ENCODE results near the gene KIF26B.
"Not testable (repeated sequence)": the region's sequence is repeated elsewhere in the genome, so short reads cannot be mapped to it uniquely, and the experiment has no call there.

Gene KIF26B

DNA sequence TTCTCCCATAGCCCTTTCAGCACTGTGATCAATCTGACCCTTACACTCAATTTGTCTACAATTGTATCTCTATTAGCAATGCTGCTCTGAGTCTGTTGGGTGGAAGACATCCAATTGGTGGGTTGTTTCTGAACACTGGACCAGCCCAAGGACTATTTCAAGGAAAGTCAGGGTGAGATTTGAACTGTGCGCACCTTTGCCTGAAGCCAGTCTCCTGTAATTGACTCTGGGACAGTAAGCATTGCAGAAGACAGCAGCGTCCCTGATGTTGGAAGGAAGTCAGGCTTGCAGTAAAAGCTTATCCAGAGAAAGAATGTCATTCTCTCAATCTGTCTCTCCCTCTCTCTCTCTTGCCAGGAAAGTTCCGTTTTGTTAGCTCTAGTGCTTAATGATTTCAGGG, 233.9 kb downstream of the KIF26B start:
- no peak for DNase-seq (ENCODE audit: low read depth)

DNA sequence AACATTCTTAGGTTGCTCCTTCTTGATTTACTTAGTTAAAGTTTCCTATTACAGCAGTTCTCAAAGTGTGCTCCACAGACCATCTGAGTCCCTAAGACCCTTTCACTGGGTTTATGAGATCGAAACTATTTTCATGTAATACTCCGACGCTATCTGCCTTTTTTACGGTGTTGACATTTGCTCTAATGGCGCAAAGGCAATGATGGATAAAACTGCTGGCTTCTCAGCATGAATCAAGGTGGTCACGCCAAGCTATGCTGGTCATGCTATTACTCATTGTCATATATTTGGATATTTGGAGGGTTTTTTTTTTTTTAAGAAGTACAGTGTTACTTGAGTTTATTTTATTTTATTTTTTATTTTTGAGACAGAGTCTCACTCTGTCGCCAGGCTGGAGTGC, 235.1 kb downstream of the KIF26B start:
- no peak for DNase-seq (ENCODE audit: low read depth)

DNA sequence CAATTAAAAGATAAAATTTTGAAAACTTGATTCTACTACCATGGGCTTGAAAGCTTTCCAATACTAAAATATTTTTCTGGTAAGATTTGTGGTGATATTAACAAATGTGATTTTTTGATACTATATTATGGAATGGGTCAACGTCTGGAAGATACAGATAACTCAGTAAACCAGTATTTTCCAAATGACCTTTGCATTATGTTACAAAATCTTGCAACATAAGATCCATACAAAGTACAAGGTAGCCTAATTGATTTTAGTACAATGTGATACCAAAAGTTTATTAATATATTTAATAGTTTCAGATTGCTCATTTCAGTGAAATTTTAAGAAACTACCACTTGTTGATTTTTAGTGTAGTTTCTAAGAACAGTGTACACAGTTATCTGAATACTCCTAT, 236.2 kb downstream of the KIF26B start:
- no peak for DNase-seq (ENCODE audit: low read depth)

DNA sequence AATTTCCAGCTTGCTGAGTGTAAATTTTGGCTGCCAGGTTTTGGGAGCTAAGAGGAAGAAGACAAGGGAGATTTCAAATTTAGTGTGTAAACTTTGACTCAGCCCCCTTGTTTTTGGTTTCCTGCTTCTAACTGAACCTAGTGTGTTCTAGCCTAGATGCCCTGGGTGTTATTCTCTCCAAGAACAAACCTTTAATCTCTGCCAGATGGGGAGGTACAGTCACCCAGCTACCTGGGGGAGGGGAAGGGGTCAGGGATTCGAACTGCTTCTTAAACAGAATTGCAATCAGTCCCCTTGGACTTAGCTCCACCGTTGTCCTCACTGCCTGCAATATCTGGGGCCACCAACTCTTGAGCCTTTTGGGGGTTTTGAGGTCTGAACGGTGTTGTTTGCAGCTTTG, 238.9 kb downstream of the KIF26B start:
- DNase-seq (ENCODE audit: low read depth), result no peak

DNA sequence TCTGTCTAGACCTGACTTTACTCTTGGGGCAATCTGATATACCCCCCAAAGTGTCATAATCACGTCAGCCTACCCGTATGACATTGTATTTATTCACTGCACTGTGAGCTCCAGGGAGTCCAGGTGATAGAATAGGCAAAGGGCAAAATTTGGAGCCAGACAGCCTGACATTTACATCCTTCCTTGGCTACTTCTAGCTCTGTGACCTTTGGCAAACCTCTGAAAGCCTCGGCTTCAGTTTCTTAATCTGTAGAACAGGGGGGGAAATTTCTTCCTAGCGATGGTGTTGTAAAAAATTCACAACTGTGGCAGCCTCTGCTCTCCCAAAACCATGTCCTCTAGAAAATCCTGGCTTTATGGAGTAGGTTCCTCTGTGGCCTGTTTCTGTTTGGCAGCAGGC, 240.9 kb downstream of the KIF26B start:
- DNase-seq (ENCODE audit: low read depth), result no peak

DNA sequence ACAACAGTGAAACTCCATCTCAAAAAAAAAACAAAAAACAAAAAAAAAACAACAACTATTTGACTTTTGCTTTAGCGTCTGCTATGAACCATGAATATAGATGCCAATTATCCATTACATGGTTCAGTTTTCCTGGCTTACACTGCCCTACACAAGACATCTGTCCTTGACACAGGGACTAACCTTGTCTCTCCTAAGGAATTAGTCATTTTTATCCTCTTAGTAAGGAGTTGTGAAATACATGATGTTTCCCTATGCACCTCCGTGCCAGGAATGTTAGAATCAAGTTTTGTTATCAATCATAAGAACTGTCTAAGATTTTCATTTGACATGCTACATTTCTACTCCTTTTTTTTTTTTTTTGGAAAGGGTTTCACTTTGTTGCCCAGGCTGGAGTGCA, 241.8 kb downstream of the KIF26B start:
- no peak for DNase-seq (ENCODE audit: low read depth)

DNA sequence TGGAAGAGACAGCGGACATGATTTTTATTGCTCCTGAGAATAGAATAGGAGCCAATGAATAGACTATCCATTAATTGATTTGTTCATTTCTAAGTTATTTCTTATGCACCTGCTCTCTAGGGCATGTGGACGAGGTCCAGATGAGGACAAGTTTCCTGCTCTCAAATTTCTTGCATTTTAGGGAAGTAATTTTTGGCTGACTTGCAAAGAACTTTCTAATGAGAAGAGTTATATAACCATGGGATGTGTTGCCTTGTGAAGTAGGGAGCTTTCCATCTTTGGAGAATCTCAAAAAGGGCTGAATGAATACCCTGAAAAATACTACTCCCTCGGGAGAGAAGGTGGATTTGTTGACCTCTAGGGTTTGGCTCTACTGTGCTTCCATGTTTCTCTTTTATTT, 243.0 kb downstream of the KIF26B start:
- no peak for DNase-seq (ENCODE audit: low read depth)

DNA sequence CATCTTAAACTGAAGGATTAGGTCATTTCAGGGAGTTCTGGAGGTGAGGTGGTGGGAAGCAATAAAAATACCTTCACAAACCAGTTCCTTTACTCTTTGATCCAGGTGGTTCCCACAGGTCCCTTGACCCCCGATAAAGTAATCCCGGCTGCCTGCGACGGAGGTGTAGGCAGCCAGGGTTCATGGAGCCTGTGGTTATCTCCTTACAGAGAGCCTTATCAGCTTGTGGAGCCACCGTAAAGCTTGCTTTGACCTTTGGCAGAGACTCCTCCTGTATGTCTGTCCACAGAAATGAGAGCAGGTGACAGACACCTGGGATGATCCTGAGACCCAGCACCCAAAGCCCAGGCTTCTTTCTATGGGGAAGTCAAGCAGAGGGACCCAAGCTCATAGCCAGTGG, 243.4 kb downstream of the KIF26B start:
- no peak for DNase-seq (ENCODE audit: low read depth)

DNA sequence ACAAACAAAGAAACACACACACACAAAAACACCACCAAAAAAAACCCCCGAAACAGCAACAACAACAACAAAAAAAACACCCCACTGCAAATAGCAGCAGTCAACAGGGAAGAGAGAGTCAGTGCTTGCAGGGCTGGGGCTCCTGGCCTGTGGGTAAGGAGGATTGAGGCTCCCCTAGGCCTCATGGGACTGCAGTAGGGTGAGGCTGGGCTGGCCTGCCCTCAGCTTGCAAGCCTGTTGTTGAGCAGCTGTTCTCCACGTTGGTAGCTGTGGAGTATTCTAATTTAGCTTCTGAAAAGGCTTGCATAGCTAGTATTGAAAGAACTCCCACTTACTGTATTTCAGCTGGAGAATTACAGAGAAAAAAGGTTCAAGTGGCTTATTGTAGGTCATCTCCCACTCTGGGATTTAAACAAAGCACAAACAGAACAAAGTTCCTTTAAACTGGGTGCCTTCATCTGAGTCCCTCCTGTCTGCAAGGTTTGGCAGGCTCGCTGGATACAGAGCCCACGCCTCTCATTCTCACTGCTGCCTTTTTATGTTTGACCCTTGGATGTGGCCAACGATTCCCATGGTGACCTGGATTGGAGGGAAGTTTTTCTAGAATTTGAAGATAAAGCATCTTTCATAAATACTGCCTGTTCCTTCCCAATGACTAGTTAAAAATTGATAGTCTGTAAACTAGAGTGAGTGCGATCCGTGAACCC, 247.2 kb downstream of the KIF26B start:
- no peak for DNase-seq (ENCODE audit: low read depth)

DNA sequence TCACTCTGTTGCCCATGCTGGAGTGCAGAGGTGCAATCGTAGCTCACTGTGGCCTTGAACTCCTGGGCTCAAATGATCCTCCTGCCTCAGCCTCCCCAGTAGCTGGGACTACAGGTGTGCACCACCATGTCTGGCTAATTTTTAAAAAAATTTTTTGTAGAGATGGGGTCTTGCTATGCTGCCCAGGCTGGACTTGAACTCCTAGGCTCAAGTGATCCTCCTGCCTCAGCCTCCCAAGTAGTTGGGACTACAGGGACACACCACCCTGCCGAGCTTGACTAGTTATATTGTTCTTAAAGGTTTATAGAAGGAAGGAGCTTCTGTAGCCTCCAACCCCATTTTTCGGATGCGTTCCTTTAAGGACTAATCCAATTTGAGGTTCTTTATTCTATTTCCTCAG, 248.2 kb downstream of the KIF26B start:
- not testable (repeated sequence) for DNase-seq (ENCODE audit: low read depth)

DNA sequence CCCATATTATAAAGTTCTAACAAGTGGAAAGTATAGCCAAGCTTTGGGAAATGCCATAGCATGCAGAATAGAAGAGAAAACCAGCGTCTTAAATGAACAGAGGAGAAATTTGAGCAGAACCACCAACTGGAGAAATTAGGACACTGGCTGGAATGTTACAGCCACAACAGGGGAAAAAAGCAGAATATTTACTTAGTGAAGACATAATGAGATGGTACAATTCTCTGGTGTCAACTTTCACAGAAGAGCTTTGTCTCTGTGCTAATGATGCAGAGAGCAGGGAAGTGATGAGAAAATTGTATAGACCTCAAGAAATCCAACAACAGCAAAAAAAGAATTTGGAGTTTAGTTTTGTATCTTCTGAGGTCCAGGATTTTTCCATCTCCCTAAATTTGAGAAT, 249.7 kb downstream of the KIF26B start:
- no peak for DNase-seq (ENCODE audit: low read depth)

DNA sequence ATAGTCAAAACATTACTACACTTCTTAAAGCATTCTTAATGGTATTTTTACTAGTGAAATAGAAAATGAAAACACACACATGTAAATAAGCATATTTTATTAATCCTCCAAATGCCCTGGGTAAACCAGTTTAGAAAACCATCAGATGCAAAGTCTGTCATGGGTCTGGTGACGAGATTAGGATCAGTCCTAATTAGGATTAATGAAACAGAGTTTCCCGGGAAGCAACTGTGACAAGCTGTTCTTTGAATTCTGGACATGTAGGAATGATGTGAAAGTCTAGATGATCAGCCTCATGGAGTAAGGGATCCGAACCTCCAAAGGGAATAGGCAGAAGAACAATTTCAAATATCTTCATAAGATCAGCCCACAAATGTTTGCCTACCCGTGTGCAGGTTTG, 250.2 kb downstream of the KIF26B start:
- DNase-seq (ENCODE audit: low read depth), result no peak

DNA sequence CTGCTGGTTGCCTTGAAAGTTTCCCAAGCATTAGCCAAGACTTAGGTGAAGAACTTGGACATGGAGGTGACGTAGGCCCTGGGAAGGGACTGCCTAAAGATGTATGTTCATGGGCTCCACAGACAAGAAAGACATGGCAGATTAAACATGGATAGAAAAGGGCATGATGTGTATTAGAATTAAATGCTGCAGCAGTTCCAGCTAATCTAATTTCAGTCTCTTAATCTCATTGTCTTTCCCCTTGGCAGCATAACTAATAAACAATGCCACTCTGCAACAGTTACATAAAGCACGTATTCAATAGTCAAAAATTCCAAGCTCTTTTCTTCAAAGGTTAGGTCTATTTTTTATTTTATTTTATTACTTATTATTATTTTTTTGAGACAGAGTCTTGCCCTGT, 251.6 kb downstream of the KIF26B start:
- DNase-seq (ENCODE audit: low read depth), result no peak

DNA sequence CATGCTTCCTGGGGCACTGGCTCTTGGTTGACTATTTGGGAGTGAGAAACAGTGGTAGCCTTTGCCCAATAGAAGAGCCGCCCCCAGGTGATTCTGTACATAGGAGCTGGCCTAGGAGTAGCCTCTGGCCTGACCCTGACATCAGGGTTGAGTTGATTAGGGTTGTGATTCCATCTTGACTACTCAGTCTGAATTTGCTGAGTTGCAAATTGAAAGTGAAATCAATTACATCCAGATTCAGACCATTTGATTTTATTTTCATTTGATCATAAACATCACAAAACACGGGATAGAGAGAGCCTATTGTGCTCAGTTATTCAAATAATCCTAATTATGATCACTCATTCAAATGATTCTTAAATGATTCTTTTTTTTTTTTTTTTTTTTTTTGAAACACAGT, 253.2 kb downstream of the KIF26B start:
- DNase-seq (ENCODE audit: low read depth), result no peak

DNA sequence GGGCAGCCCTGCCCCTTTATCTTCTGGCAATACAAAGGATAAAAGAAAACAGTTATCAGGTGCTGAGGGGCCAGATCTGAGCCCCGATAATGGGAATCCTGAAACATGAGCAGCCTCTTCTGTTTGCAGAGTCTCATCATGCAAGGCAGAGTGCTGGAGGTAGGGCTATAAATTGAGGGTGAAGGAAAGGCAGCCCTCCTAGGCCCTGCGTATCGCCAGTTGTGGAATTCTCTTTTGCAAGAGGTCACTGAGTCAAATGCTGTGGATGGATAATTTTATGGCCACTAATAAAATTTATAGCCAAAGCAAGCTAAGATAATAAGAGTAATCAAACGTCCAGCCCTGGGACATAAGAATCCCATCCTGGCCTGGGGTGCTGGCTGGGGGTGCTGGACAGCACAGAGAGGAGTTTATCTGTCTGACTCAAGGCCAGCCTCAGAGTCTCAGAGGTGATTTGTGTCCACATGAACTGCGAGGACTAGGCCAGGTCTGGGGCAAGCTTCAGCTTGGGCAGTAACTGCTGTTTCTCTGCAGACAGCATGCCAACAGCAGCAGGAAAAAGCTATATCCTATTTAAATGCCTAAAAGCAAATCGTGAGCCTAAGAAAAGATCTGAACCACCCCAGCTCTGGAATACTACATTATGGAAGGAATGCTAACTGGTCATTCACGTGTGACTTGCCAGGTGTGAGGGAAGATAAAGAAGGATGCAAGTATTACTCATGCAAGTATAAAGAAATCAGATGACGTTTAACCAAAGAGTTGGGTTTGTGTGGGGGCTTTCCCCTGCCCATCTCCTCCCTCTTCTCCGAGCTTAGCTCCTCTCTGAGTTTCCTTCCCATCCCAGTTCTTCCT, 254.8 kb downstream of the KIF26B start:
- DNase-seq (ENCODE audit: low read depth), result no peak

DNA sequence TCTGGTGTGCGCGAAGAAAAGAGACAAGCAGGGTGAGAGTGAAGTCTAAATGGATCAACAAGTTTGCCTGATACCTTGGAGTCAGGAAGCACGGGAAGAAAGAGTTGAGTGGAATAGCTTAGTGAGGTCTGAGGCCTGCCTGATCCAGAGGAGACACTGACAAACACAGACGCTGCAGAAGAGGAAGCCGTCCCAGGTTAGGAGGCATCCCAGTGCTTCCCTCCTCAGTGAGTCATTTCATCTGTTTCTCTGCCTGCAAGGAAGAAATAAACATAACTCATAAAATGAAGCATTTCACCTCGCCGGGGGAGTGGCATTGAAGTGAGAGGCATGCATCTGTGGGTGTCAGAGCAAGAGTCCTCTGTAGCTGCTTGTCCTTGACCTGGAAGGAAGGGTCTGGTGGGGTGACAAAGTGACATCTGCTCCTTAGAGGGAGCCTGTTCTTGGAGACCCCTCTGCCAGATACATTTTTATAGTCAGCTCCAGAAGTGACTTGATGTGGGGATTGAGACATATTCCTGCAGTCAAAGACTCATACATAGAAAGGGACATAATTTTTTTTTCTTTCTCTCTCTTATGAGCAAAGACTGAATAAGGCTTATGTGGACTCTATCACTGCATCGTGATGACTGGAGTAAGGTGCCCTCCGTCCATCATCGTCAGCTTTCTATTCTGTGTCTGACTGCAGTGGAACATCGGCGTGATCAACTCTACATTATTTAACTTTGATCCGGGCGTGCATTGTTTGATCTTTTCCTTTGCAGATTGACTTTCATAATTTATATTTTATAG, 256.7 kb downstream of the KIF26B start:
- DNase-seq (ENCODE audit: low read depth), result no peak

DNA sequence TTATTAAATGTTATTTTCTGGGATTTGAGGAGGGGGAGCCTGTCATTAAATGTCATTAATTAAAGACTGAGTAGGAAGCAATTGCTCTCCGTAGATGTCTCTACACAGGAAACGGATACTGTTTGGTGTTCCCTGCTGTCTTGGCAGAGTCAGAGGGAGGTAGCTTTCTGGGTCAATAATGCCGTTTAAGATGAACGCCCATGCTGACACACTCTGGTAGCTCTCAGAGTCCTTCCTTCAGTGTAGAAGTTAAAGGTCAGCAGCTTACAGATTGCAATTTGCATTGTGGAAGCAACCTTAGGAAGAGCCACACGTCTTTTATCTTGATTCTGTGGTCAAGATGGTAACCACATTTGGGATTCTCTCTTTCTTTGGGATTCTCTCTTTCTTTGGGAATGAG, 257.5 kb downstream of the KIF26B start:
- no peak for DNase-seq (ENCODE audit: low read depth)

DNA sequence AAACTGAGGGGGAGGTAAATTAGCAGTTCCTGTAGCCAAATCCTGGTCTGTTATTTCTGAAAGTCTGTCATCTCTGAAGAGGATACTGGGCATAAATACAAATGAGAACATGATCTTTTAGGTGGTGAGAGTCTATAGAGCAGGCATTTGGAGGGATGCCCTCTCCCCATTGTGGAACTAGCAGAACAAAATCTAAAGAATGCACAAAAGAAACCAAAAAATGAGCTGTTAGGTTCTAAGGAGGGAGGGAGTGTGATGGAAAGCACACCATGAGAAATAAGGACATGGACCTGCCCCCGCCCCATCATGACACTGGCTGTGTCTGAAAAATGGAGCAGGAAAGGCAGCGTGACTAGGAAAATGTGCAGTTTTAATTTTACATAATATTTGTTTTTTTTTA, 262.0 kb downstream of the KIF26B start:
- DNase-seq (ENCODE audit: low read depth), result no peak

DNA sequence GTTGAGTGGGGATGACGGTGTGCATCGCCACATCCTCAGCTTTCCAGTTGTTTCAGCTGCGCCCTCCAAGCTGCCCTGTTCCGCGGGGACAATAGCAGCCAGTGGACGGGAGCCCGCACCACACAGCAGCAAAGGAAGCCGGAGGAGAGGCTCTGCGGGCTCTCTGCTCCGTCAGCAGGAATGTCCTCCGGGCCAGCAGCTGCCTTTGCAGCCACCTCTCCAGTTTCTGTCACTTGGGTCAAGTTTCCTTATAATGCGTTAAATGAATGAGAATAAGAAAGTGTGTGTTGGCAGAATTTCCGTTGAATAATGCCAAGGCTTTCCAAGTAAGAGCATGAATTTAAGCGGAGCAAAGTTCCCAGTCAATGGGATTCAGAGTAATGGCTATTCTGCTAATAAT, 263.3 kb downstream of the KIF26B start:
- no peak for DNase-seq (ENCODE audit: low read depth)

DNA sequence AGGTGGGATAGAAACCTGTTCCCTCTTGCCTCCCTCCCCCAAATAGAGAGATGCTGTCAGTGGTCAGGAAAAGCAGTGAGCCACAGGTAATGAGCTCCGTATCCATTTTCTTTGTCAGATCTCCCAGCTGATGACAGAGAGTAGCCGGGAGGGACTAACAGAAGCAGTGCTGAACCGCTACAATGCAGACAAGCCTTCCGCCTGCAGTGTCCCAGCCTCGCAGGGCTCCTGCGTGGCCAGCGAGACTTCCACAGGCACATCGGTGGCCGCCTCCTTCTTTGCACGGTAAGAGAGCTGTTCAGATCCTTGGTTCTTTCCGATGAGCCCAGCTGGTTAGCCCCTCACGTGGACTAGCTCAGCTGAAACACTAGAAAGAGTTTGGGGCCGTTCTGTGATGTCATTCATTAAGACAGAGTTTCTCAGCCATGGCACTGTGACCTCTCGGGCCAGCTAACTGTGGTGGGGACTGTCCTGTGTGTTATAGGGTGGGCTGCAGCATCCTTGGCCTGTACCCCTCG, 264.7 kb downstream of the KIF26B start:
- no peak for DNase-seq (ENCODE audit: low read depth)

DNA sequence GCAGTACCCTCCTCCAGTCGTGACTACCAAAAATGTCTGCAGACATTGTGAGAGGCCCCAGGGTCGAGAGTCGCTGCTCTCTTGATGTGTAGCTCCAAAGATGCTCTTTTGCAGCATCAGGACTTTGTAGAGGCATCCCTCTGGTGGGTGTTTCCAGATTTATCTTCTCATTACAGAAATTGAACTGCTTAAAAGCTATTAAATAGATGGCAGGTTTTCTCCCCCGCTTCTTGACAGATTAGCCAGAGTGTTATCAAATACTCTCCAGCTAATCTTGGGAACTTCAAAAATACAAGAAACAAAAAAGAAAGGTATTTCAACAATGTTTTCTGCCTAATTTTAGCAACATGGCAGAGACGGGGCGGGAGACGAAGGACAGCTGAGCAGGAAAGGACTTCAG, 265.2 kb downstream of the KIF26B start:
- DNase-seq (ENCODE audit: low read depth), result no peak

DNA sequence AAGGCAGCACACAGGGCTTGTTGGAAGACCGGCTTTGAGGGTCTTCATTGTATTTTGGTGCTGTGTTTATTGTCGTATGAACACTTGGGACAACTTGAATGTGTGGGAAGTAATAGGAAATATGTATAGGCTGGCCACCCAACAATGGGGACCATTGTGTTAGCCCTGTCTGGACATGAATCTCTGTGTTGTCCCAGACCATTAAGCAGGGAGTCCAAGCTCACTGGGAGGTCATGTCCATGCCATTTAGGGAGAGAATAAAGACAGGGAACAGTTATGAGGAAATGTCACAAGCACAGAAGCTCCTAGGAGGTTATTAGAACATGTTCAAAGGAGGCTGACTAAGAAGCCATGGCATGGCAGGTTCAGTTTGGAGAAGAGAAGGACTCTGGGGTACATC, 266.1 kb downstream of the KIF26B start:
- no peak for DNase-seq (ENCODE audit: low read depth)

DNA sequence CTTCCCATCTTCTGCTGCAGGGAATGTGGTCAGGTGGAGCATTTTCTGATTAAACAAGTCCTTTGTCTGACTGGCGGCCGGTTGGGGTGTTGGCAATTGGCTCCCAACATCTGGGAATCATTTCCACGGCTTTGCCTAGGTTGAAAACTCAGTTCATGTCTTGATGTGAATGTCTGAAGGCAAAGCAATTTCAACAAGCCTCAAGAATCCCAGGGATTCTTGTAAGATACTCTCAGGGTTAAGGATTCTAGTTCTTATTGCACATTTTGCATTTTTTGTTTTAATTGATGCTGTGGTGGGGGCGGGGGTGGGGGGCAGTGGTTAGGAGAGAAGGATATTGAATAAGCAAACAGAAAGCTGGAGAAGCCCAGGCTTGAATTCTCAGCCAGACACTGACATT, 273.9 kb downstream of the KIF26B start:
- DNase-seq (ENCODE audit: low read depth), result no peak

Measured in stimulated activated CD4-positive, alpha-beta T cell treated with anti-CD3 and anti-CD28 coated beads, Interleukin-2, amount 100 ng/mL, for 4 hours (primary cell).